Measurements from ENCODE around the gene ARMC9. TPM values are rescaled to one million over a fixed set of nuclear protein-coding genes. Genes with fewer than 3 reads are reported as not detected.
"Not testable (repeated sequence)": the region's sequence is repeated elsewhere in the genome, so short reads cannot be mapped to it uniquely, and the experiment has no call there.

Gene ARMC9
- total RNA-seq, 1 donor from 2014 or later = 11.8 TPM

- no peak for DNase-seq (ENCODE audit: low spot score)
Measured at GRCh38 chr2:231182513-231182899, 15.9 kb upstream of the ARMC9 start.

GRCh38 chr2:231183851-231184250, 14.6 kb upstream of the ARMC9 start:
- DNase-seq (ENCODE audit: low spot score) = no peak

- DNase-seq (ENCODE audit: low spot score) = no peak
Measured at GRCh38 chr2:231184319-231184718, 14.1 kb upstream of the ARMC9 start.

GRCh38 chr2:231185050-231185725, 13.2 kb upstream of the ARMC9 start:
- no peak for DNase-seq (ENCODE audit: low spot score)

- DNase-seq (ENCODE audit: low spot score) = no peak
Measured at GRCh38 chr2:231185886-231186285, 12.5 kb upstream of the ARMC9 start.

- no peak for DNase-seq (ENCODE audit: low spot score)
Measured at GRCh38 chr2:231186325-231186724, 12.1 kb upstream of the ARMC9 start.

GRCh38 chr2:231187736-231188505, 10.5 kb upstream of the ARMC9 start:
- DNase-seq (ENCODE audit: low spot score) = no peak

- no peak for DNase-seq (ENCODE audit: low spot score)
Measured at GRCh38 chr2:231188506-231189170, 9.8 kb upstream of the ARMC9 start.

GRCh38 chr2:231189171-231189530, 9.3 kb upstream of the ARMC9 start:
- DNase-seq (ENCODE audit: low spot score) = no peak

- DNase-seq (ENCODE audit: low spot score) = no peak
Measured at GRCh38 chr2:231189571-231190495, 8.6 kb upstream of the ARMC9 start.

- DNase-seq (ENCODE audit: low spot score) = no peak
Measured at GRCh38 chr2:231190531-231191197, 7.8 kb upstream of the ARMC9 start.

GRCh38 chr2:231191896-231192872, 6.2 kb upstream of the ARMC9 start:
- DNase-seq (ENCODE audit: low spot score) = no peak

GRCh38 chr2:231193216-231193615, 5.2 kb upstream of the ARMC9 start:
- DNase-seq (ENCODE audit: low spot score) = no peak

- DNase-seq (ENCODE audit: low spot score) = no peak
Measured at GRCh38 chr2:231196592-231196991, 1.8 kb upstream of the ARMC9 start.

GRCh38 chr2:231197196-231197595, 1.2 kb upstream of the ARMC9 start:
- not testable (repeated sequence) for DNase-seq (ENCODE audit: low spot score)

- DNase-seq (ENCODE audit: low spot score) = peak; percentile 49
Measured at GRCh38 chr2:231197706-231198290, 633 bp upstream of the ARMC9 start.

- DNase-seq (ENCODE audit: low spot score) = no peak
Measured at GRCh38 chr2:231199219-231199618, 788 bp downstream of the ARMC9 start.

GRCh38 chr2:231200805-231201474, 2.5 kb downstream of the ARMC9 start:
- DNase-seq (ENCODE audit: low spot score) = peak; percentile 74

- DNase-seq (ENCODE audit: low spot score) = no peak
Measured at GRCh38 chr2:231201475-231201814, 3.0 kb downstream of the ARMC9 start.
